ENCODE measurements around the gene CHST11. TPM values are rescaled to one million over a fixed set of nuclear protein-coding genes. Genes with fewer than 3 reads are reported as not detected.

CHST11 gene
- total RNA-seq, 1 donor from 2014 or later = 44.3 TPM

GRCh38 chr12:104687823-104688573 is 231.2 kb downstream of the CHST11 start:
- TF ChIP-seq, protein P1, sequence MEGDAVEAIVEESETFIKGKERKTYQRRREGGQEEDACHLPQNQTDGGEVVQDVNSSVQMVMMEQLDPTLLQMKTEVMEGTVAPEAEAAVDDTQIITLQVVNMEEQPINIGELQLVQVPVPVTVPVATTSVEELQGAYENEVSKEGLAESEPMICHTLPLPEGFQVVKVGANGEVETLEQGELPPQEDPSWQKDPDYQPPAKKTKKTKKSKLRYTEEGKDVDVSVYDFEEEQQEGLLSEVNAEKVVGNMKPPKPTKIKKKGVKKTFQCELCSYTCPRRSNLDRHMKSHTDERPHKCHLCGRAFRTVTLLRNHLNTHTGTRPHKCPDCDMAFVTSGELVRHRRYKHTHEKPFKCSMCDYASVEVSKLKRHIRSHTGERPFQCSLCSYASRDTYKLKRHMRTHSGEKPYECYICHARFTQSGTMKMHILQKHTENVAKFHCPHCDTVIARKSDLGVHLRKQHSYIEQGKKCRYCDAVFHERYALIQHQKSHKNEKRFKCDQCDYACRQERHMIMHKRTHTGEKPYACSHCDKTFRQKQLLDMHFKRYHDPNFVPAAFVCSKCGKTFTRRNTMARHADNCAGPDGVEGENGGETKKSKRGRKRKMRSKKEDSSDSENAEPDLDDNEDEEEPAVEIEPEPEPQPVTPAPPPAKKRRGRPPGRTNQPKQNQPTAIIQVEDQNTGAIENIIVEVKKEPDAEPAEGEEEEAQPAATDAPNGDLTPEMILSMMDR (conservative IDR thresholded peaks at IDR 0.05; ENCODE audit: low read depth, low read length) = no peak
- no peak for DNase-seq (ENCODE audit: low read depth)
- no peak overlapping the region for H3K4me3 ChIP-seq (ENCODE audit: low read depth, low read length)

DNA sequence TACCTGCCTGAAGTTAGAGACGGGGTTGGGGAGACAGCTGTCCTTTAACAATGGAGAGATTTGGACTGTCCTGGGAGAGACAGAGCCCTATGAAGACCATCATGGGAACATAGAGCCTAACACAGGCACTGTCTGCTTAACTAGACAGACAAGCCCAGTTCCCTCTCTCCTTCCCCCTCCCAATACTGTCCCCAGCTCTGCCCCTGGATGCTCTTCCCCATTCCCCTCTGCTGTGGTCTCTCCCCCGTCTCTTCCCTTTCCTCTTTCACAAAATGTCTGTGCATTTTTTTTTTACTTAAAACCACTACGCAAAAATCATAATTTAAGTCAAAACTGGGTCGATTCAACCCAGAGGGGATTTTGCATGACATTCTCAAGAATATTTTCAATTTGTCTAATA is 232.9 kb downstream of the CHST11 start:
- DNase-seq (ENCODE audit: low read depth) = no peak
- TF ChIP-seq, protein P1 (conservative IDR thresholded peaks at IDR 0.05; ENCODE audit: low read depth, low read length) = no peak
- H3K4me3 ChIP-seq (ENCODE audit: low read depth, low read length) = no peak overlapping the region

DNA sequence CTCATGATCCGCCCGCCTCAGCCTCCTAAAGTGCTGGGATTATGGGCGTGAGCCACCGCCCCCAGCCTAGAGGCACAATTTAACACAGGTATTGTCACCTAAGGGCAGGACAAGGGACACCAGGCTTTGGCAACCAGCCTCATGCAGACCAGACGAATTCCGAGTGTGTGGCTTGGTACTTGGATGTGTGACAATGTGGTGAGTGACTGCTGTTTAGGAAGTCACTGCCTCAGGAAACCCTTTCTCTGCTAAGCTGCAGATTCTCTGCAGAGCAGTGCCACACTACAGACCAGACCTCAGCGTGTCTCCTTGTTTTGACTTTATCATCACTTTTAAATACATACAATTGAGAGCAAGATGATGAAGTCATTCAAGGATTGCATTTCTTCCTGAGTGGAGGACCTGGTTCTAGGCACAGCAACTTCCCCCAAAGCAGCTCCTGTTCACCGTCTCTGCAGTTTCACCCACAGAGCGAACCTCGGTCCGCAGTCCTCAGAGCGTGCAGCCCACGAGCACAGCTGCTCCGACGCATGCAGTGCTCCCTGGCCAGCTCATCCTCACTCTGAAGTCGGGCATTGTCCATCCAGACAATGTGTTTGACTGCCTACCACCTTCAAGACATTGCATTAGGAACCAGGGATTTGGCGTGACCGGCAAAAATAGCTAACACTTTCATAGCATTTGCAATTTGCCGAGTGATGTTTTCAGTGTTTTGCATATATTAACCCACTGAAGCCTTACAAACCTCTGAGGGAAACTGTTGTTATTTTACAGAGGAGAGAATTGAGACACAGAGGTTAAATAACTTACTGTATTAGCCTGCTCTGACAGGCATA is 235.2 kb downstream of the CHST11 start:
- TF ChIP-seq, protein P1 (conservative IDR thresholded peaks at IDR 0.05; ENCODE audit: low read depth, low read length) = no peak
- DNase-seq (ENCODE audit: low read depth) = no peak
- no peak overlapping the region for H3K4me3 ChIP-seq (ENCODE audit: low read depth, low read length)

DNA sequence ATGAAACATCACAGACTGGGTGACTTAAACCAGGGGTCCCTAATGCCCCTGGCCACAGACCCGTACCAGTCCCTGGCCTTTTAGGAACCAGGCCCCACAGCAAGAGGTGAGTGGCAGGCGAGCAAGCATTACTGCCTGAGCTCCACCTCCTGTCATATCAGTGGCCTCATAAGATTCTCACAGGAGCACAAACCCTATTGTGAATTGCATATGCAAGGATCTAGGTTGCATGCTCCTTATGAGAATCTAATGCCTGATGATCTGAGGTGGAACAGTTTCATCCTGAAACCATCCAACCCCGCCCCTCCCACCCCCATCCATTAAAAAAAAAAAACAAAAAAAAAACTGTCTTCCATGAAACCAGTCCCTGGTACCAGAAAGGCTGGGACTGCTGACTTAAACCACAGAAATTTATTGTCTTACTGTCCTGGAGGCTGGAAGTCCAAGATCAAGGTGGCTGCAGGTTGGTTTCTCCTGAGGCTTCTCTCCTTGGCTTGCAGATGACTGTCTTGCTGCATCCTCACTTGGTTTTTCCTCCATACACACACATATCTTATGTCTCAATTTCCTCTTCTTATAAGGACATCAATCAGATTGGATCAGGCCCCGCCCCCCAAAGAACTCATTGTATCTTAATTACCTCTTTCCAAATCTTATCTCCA is 235.9 kb downstream of the CHST11 start:
- no peak overlapping the region for H3K4me3 ChIP-seq (ENCODE audit: low read depth, low read length)
- TF ChIP-seq, protein P1 (conservative IDR thresholded peaks at IDR 0.05; ENCODE audit: low read depth, low read length) = no peak
- DNase-seq (ENCODE audit: low read depth) = no peak

DNA sequence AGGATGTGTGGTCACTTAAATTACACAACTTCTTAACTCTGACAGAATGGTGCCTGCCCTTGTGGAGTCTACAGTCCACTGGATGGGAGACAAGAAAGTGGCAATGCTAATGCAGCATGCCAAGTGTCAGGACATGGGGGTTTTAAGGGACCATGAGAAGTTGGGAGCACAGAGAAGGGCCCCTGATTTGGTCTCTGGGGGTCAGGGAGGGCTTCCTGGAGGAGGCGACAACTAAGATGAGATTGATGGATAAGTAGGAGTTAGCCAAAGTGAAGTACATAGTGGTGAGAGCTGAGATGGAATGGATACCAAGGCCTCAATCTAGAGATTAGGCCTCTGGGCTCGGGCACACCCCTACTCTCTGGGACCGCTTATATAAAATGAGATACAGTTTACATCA is 236.7 kb downstream of the CHST11 start:
- TF ChIP-seq, protein P1 (conservative IDR thresholded peaks at IDR 0.05; ENCODE audit: low read depth, low read length) = no peak
- H3K4me3 ChIP-seq (ENCODE audit: low read depth, low read length) = no peak overlapping the region
- no peak for DNase-seq (ENCODE audit: low read depth)

- no peak for DNase-seq (ENCODE audit: low read depth)
- no peak overlapping the region for H3K4me3 ChIP-seq (ENCODE audit: low read depth, low read length)
- TF ChIP-seq, protein P1 (conservative IDR thresholded peaks at IDR 0.05; ENCODE audit: low read depth, low read length) = no peak
Measured at GRCh38 chr12:104694161-104694560, 237.4 kb downstream of the CHST11 start.
